CD14-positive monocyte (primary cell): ENCODE measurements around the gene CACNA1B. TPM values are rescaled to one million over a fixed set of nuclear protein-coding genes. Genes with fewer than 3 reads are reported as not detected.

Source experiments
- DNase-seq, 3 donors: peaks; one replicate each; pipeline ENCODE4 v3.0.0-alpha.2; 2011 to 2022
- H2AFZ ChIP-seq: 2 replicates; pipeline ENCODE4 v1.6.0; 2012; ENCODE audit warnings: mild to moderate bottlenecking, low read depth, low read length, inconsistent platforms; ENCODE audit not compliant: insufficient read depth, poor library complexity, severe bottlenecking
- H3K27ac ChIP-seq, 2 donors: 1 replicate in 1 of 2; 2 replicates in 1 of 2; pipeline ENCODE4 v1.5.1; 2012 to 2013; ENCODE audit warnings: low read length in 2 of 2, control low read depth in 1 of 2, inconsistent platforms in 1 of 2, low read depth in 1 of 2, mild to moderate bottlenecking in 1 of 2
- H3K27me3 ChIP-seq, 2 donors: one replicate each; pipeline versions ENCODE4 v1.6.0 to v1.6.1; 2011 to 2013; ENCODE audit warnings: low read length in 2 of 2; ENCODE audit not compliant: control insufficient read depth in 2 of 2, insufficient read depth in 2 of 2
- H3K36me3 ChIP-seq, 2 donors: replicated peaks in 1 of 2; 1 replicate in 1 of 2; 2 replicates in 1 of 2; pipeline versions ENCODE4 v1.5.1 to v1.6.1; 2012 to 2013; ENCODE audit warnings: low read length in 2 of 2, control low read depth in 1 of 2, inconsistent platforms in 1 of 2, mild to moderate bottlenecking in 1 of 2; ENCODE audit not compliant: insufficient read depth in 2 of 2, control insufficient read depth in 1 of 2
- H3K4me1 ChIP-seq, 2 donors: 1 replicate in 1 of 2; 2 replicates in 1 of 2; pipeline versions ENCODE4 v1.5.1 to v1.6.1; 2012 to 2013; ENCODE audit warnings: low read length in 2 of 2, control low read depth in 1 of 2, inconsistent platforms in 1 of 2, mild to moderate bottlenecking in 1 of 2, moderate library complexity in 1 of 2; ENCODE audit not compliant: insufficient read depth in 2 of 2, control insufficient read depth in 1 of 2
- H3K4me2 ChIP-seq: replicated peaks from 2 replicates; pipeline ENCODE3; 2012; ENCODE audit warnings: low read length, moderate library complexity, mild to moderate bottlenecking; ENCODE audit not compliant: poor library complexity, severe bottlenecking; ENCODE audit errors: extremely low read depth
- H3K4me3 ChIP-seq, 3 experiments: fragments of 200-600 bp in 1 of 3; sonication (generic) in 1 of 3; replicated peaks in 1 of 3; 1 replicate in 2 of 3; 2 replicates in 1 of 3; pipeline ENCODE4 v1.5.1; 2011 to 2013; ENCODE audit warnings: low read length in 3 of 3, mild to moderate bottlenecking in 3 of 3, control low read depth in 2 of 3, low read depth in 2 of 3, inconsistent platforms in 1 of 3, moderate library complexity in 1 of 3
- H3K79me2 ChIP-seq: 2 replicates; pipeline ENCODE4 v1.6.0; 2012; ENCODE audit warnings: mild to moderate bottlenecking, control low read depth, inconsistent platforms, low read length, moderate library complexity; ENCODE audit not compliant: insufficient read depth
- H3K9ac ChIP-seq: 2 replicates; pipeline ENCODE4 v1.6.0; 2017; ENCODE audit warnings: low read length, mild to moderate bottlenecking; ENCODE audit not compliant: insufficient read depth, poor library complexity, severe bottlenecking
- H3K9me3 ChIP-seq, 2 donors: replicated peaks in 1 of 2; 1 replicate in 1 of 2; 2 replicates in 1 of 2; pipeline versions ENCODE4 v1.5.1 to v1.6.1; 2012 to 2013; ENCODE audit warnings: low read length in 2 of 2, control low read depth in 1 of 2; ENCODE audit not compliant: control insufficient read depth in 1 of 2, insufficient read depth in 1 of 2
- H4K20me1 ChIP-seq: 2 replicates; pipeline ENCODE4 v1.6.0; 2012; ENCODE audit warnings: mild to moderate bottlenecking, low read length, control low read depth, moderate library complexity; ENCODE audit not compliant: insufficient read depth
- H3K27ac Mint-ChIP-seq, 7 donors: one replicate each; pipeline ENCODE4 v1.8.0; 2020; ENCODE audit warnings: mild to moderate bottlenecking in 7 of 7, mixed read lengths in 7 of 7, moderate library complexity in 6 of 7, inconsistent platforms in 2 of 7
- H3K27me3 Mint-ChIP-seq, 3 donors: one replicate each; pipeline ENCODE4 v1.8.0; 2021 to 2022; ENCODE audit warnings: low read depth in 3 of 3, mild to moderate bottlenecking in 3 of 3, mixed read lengths in 3 of 3, moderate library complexity in 3 of 3, inconsistent platforms in 1 of 3
- H3K36me3 Mint-ChIP-seq, 2 donors: one replicate each; pipeline ENCODE4 v1.8.0; 2020; ENCODE audit warnings: mixed read lengths in 2 of 2, inconsistent platforms in 1 of 2, mild to moderate bottlenecking in 1 of 2
- H3K4me1 Mint-ChIP-seq: one replicate; pipeline ENCODE4 v1.8.0; 2020; ENCODE audit warnings: mild to moderate bottlenecking, mixed read lengths
- H3K4me3 Mint-ChIP-seq, 2 donors: one replicate each; pipeline ENCODE4 v1.8.0; 2020; ENCODE audit warnings: mild to moderate bottlenecking in 2 of 2, mixed read lengths in 2 of 2, moderate library complexity in 1 of 2
- H3K9me3 Mint-ChIP-seq, 7 donors: one replicate each; pipeline ENCODE4 v1.8.0; 2020 to 2022; ENCODE audit warnings: mixed read lengths in 7 of 7, mild to moderate bottlenecking in 6 of 7, moderate library complexity in 6 of 7, inconsistent platforms in 2 of 7
- CTCF ChIP-seq: fragments of 200-600 bp; IDR thresholded peaks from one replicate; pipeline ENCODE4 v1.8.0; 2022; ENCODE audit warnings: antibody characterized with exemption, mild to moderate bottlenecking
- WGBS: methylation state at CpG from one replicate; pipeline ENCODE4 v1.1.5; 2013; ENCODE audit warnings: missing lambda C conversion rate; ENCODE audit not compliant: insufficient coverage; 5-methylcytosine and 5-hydroxymethylcytosine counted together
- intact Hi-C, 2 donors: fragments of 100-400 bp; cut with micrococcal nuclease; formaldehyde crosslinking; loops; one replicate each; pipeline versions ENCODE4 v1.15.0 to v1.15.1; 2023
- polyA plus RNA-seq, 3 donors: library from polyadenylated mRNA; depleted of rRNA in 1 of 3; unstranded in 2 of 3; stranded (reverse) in 1 of 3; fragments of 300-500 nt in 2 of 3; fragments of >200 nt in 1 of 3; fragmentation: Illumina TruSeq in 2 of 3; gene quantifications; 1 replicate in 2 of 3; 2 replicates in 1 of 3; pipeline ENCODE4 v1.2.3, GENCODE V29; 2012 to 2021

CACNA1B gene
- polyA plus RNA-seq, 3 donors: not detected

- Mint-ChIP-seq H3K36me3 (no peaks in the 10 kb centered on the region), H3K4me1 (no peaks in the 10 kb centered on the region), H3K27me3 (peaks cover 0 to 3% (median 0%) of the 10 kb centered on the region in 3 donors), H3K27ac (no peak overlapping the region), H3K4me3 (no peak overlapping the region), H3K9me3 (peaks cover 10 to 40% (median 35%) of the 10 kb centered on the region in 7 donors)
- Histone ChIP-seq H3K79me2 (no peaks in the 10 kb centered on the region), H3K27ac (no peak overlapping the region), H3K4me1 (no peaks in the 10 kb centered on the region), H4K20me1 (no peaks in the 10 kb centered on the region), H2AFZ (no peak overlapping the region), H3K9ac (no peak overlapping the region), H3K27me3 (no peaks in the 10 kb centered on the region), H3K9me3 (peaks cover 47 to 50% of the 10 kb centered on the region in 2 donors), H3K4me3 (no peak overlapping the region), H3K4me2 (no peak overlapping the region), H3K36me3 (no peaks in the 10 kb centered on the region)
- TF ChIP-seq CTCF: no peak
- WGBS: no CpG with 5 or more reads among the region's 2 CpGs
- intact Hi-C loops: no loop called here
- DNase-seq: no peak
These were observed 69.4 kb downstream of the CACNA1B start for GRCh38 chr9:137946993-137947392.

GRCh38 chr9:137948642-137949041 is 71.1 kb downstream of the CACNA1B start:
- no peaks in the 10 kb centered on the region for H3K4me1 ChIP-seq
- H3K27me3 ChIP-seq: no peaks in the 10 kb centered on the region
- H2AFZ ChIP-seq: no peak overlapping the region
- H3K9me3 Mint-ChIP-seq: peaks cover 8 to 34% (median 27%) of the 10 kb centered on the region in 7 donors
- H3K27ac Mint-ChIP-seq: no peak overlapping the region
- H3K27me3 Mint-ChIP-seq: no peaks in the 10 kb centered on the region
- no peak overlapping the region for H3K9ac ChIP-seq
- H3K27ac ChIP-seq: no peak overlapping the region
- 96% methylated on average over 2 of the region's 2 CpGs for WGBS
- H3K9me3 ChIP-seq: peaks cover 42 to 46% of the 10 kb centered on the region in 2 donors
- no peaks in the 10 kb centered on the region for H4K20me1 ChIP-seq
- H3K4me2 ChIP-seq: no peak overlapping the region
- H3K4me3 Mint-ChIP-seq: no peak overlapping the region
- intact Hi-C loops: no loop called here
- no peak for DNase-seq
- no peak for TF ChIP-seq CTCF
- no peak overlapping the region for H3K4me3 ChIP-seq
- no peaks in the 10 kb centered on the region for H3K36me3 ChIP-seq
- no peaks in the 10 kb centered on the region for H3K4me1 Mint-ChIP-seq
- no peaks in the 10 kb centered on the region for H3K79me2 ChIP-seq
- H3K36me3 Mint-ChIP-seq: no peaks in the 10 kb centered on the region
